SK-N-MC (cell line): ENCODE data around the gene NCR1.
"Not testable (repeated sequence)": the region's sequence is repeated elsewhere in the genome, so short reads cannot be mapped to it uniquely, and the experiment has no call there.

Experiments
- EZH2 ChIP-seq: fragments of 200-600 bp; sonication (generic); IDR thresholded peaks from one replicate; pipeline ENCODE4 v1.6.1; 2017; ENCODE audit warnings: antibody characterized with exemption
- FOXP2 ChIP-seq: optimal IDR thresholded peaks from 2 replicates; pipeline ENCODE3; 2011; ENCODE audit warnings: mild to moderate bottlenecking, moderate library complexity; ENCODE audit not compliant: insufficient read depth; ENCODE audit errors: extremely low read length, control extremely low read depth
- POLR2AphosphoS5 ChIP-seq: IDR thresholded peaks from 2 replicates; pipeline ENCODE4 v1.6.1; 2012; ENCODE audit warnings: mild to moderate bottlenecking, low read depth, low read length, borderline replicate concordance

DNA sequence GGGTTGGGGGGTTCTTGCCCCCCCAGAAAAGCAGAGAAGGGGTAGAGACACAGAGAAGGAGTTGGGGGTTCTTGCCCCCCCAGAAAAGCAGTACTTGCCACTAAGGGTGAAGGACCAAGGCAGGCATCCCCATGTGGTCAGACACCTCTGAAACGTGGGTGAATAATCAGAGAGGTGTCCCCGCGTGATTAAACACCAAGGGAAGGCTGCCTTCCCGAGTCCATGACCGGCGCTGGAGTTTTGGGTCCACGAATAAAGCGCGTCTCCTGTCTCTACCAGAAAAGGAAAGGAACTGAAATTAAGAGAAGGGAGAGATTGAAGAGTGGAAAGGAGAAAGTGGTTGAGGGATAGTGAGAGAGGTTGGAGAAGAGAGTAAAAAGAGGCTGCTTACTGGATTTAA is 6.3 kb upstream of the NCR1 start:
- not testable (repeated sequence) for TF ChIP-seq EZH2, POLR2AphosphoS5, FOXP2
